Left ventricle myocardium inferior (tissue), 1 donor: Measurements from ENCODE around the gene ZNF750. TPM values are rescaled to one million over a fixed set of nuclear protein-coding genes. Genes with fewer than 3 reads are reported as not detected.

Experiments
- DNase-seq: peaks from one replicate; pipeline ENCODE4 v3.0.0-alpha.2; 2020
- H3K27ac ChIP-seq: fragments of 200-600 bp; replicated peaks from 2 replicates; pipeline ENCODE4 v1.8.0; 2021
- H3K27me3 ChIP-seq: fragments of 200-600 bp; 2 replicates; pipeline ENCODE4 v1.8.0; 2021; ENCODE audit warnings: low read depth
- H3K36me3 ChIP-seq: fragments of 200-600 bp; 2 replicates; pipeline ENCODE4 v1.8.0; 2021
- H3K4me1 ChIP-seq: fragments of 200-600 bp; 2 replicates; pipeline ENCODE4 v1.8.0; 2021
- H3K4me3 ChIP-seq: fragments of 200-600 bp; 2 replicates; pipeline ENCODE4 v1.8.0; 2021; ENCODE audit warnings: mild to moderate bottlenecking, moderate library complexity
- H3K9me3 ChIP-seq: fragments of 200-600 bp; replicated peaks from 2 replicates; pipeline ENCODE4 v1.8.0; 2021
- CTCF ChIP-seq: fragments of 200-600 bp; IDR thresholded peaks from 2 replicates; pipeline ENCODE4 v1.8.0; 2021; ENCODE audit warnings: antibody characterized with exemption, mild to moderate bottlenecking, borderline replicate concordance
- intact Hi-C: fragments of 100-400 bp; cut with micrococcal nuclease; formaldehyde crosslinking; loops from one replicate; pipeline ENCODE4 v1.11.0; 2022
- total RNA-seq: library from RNA; stranded (reverse); fragmentation: NEBNext Ultra II Directional; extraction: Animal tissue kit (Norgen Biotek cat#: 25700); gene quantifications from one replicate; pipeline ENCODE4 v1.2.1, GENCODE V29; 2021
- donor health status: DM: no; HTN: yes; CAD: no; lungs with severe emphysema.

ZNF750 gene
- total RNA-seq, 1 donor from 2014 or later, result not detected

DNA sequence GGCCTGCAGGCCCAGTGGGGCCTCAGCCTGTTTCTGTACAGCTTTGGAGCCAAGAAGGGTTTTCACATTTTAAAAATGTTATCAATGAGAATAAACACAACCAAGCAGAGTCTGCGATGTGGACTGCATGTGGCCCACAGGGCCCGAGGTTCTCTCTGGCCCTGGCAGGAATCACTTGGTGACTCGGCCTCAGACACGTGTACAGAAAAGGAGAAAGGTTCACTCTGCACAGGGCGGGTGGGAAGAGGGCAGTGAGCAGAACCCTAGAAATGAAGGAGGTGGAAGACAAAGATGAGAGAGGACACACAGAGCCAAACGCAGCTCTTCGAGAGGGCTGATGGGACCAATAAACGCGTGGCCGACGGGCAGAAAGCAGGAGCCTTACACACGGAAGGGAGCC, 11.6 kb upstream of the ZNF750 start:
- intact Hi-C loops, result no loop called here

DNA sequence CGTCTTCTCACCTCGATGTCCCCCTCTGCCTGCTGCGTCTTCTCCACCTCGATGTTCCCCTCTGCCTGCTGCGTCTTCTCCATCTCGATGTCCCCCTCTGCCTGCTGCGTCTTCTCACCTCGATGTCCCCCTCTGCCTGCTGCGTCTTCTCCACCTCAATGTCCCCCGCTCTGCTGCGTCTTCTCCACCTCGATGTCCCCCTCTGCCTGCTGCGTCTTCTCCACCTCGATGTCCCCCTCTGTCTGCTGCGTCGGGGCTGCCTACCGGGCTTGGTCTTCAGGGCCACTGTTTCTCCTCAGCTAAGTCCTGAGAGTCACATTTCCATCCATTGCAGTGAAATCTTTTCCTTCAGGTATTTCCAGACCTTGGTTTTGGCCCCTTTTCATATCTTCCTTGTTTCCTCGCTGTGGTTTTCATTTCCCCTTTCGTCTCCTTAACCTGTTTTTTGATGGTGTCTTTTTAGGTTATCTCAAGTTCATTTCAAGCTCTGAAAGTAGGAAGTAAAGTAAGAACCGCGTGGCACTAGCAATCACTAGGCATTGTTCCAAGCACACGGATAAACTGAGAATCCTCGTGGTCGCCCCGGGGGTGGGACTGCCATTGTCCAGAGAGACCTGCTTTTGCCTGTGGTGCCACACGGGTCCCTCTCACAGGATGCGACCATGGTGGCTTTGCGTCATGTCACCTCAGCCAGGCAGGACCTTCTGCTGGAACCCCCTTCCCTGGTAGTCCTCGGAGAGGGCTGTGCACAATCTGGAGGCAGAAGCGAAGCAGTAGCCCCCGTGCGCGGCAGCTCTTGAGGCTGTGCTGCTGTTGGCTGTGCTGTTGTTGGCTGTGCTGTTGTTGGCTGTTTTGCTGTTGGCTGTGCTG, 9.5 kb upstream of the ZNF750 start:
- intact Hi-C loops, result no loop called here
- Histone ChIP-seq H3K27me3 (no peaks in the 10 kb centered on the region), H3K36me3 (peaks cover 10% of the 10 kb centered on the region), H3K9me3 (no peaks in the 10 kb centered on the region), H3K4me3 (no peak overlapping the region), H3K27ac (no peak overlapping the region), H3K4me1 (peaks cover 27% of the 10 kb centered on the region)
- DNase-seq, result no peak
- no peak for TF ChIP-seq CTCF

More for the DNA sequence above, 11.6 kb upstream of the ZNF750 start:
- no peak overlapping the region for H3K27ac ChIP-seq
- no peak for DNase-seq
- no peaks in the 10 kb centered on the region for H3K27me3 ChIP-seq
- H3K4me1 ChIP-seq, result peaks cover 14% of the 10 kb centered on the region
- H3K9me3 ChIP-seq, result no peaks in the 10 kb centered on the region
- no peak overlapping the region for H3K4me3 ChIP-seq
- no peak for TF ChIP-seq CTCF
- H3K36me3 ChIP-seq, result peaks cover 16% of the 10 kb centered on the region

GRCh38 chr17:82848022-82848592, 8.3 kb upstream of the ZNF750 start:
- H3K27ac ChIP-seq, result peak overlapping the region; percentile 90
- intact Hi-C loops, result no loop called here
- H3K27me3 ChIP-seq, result no peaks in the 10 kb centered on the region
- H3K4me1 ChIP-seq, result peaks cover 27% of the 10 kb centered on the region
- no peak for DNase-seq
- peaks cover 3% of the 10 kb centered on the region for H3K36me3 ChIP-seq
- H3K4me3 ChIP-seq, result peak overlapping the region; percentile 60
- no peaks in the 10 kb centered on the region for H3K9me3 ChIP-seq
- no peak for TF ChIP-seq CTCF

DNA sequence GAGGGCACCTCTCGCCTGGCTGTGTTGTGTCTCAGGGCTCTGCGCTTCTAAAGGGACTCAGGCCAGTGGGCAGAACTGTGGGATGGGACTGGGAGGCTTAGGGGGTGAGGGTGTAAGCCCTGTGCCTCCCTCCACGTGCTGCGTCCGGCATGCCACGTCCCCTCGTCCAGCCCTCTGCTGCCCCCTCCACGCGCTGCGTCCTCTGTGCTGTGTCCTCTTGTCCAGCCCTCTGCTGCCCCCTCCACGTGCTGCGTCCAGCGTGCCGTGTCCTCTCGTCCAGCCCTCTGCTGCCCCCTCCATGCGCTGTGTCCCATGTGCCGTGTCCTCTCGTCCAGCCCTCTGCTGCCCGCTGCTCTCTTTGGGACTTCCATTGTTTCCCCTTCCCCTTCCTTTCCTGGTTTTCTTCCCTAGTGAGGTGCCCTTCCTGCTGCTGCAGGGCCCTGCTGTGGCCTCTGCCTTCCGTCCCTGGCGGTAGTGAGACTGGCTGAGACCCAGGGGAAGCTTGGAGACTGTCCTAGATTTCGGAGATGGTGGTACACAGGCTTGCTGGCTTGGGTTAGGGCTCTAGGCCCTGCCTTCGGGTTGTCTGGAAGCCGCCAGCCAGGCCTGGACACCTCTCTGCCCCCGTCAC, 6.4 kb upstream of the ZNF750 start:
- Histone ChIP-seq H3K27ac (peak overlapping the region; percentile 90), H3K4me1 (peaks cover 27% of the 10 kb centered on the region), H3K27me3 (no peaks in the 10 kb centered on the region), H3K4me3 (peak overlapping the region; percentile 60), H3K9me3 (no peaks in the 10 kb centered on the region), H3K36me3 (peaks cover 3% of the 10 kb centered on the region)
- TF ChIP-seq CTCF, result peak; percentile 27
- intact Hi-C loops, result no loop called here
- no peak for DNase-seq

GRCh38 chr17:82845163-82845807, 5.5 kb upstream of the ZNF750 start:
- no peak for TF ChIP-seq CTCF

More at GRCh38 chr17:82845163-82845807, 5.5 kb upstream of the ZNF750 start:
- Histone ChIP-seq H3K9me3 (no peaks in the 10 kb centered on the region), H3K27me3 (no peaks in the 10 kb centered on the region), H3K27ac (peak overlapping the region; percentile 90), H3K4me3 (peak overlapping the region; percentile 60), H3K36me3 (peaks cover 3% of the 10 kb centered on the region), H3K4me1 (peaks cover 27% of the 10 kb centered on the region)
- intact Hi-C loops, result no loop called here
- DNase-seq, result peak; percentile 71
